AG20443 (cell line): Measurements from ENCODE around the gene ARHGEF40.
A peak's percentile ranks its signal among the peaks of the same experiment; 100 is the strongest.

Experiments used
- DNase-seq: peaks from one replicate; pipeline ENCODE4 v3.0.0; 2012; ENCODE audit warnings: low spot score, mixed read lengths

Gene ARHGEF40

GRCh38 chr14:21070083-21070609, at the start of gene ARHGEF40:
TSS of gene ARHGEF40 (plus strand) at chr14:21070304. CDS start at chr14:21070397, 93 bp downstream.
- DNase-seq = peak; percentile 86

- no peak for DNase-seq
These were observed 49.0 kb upstream of the ARHGEF40 start for GRCh38 chr14:21020977-21021545.

GRCh38 chr14:21022686-21023085, 47.4 kb upstream of the ARHGEF40 start:
- DNase-seq = no peak

GRCh38 chr14:21023174-21023573, 46.9 kb upstream of the ARHGEF40 start:
- DNase-seq = no peak

- no peak for DNase-seq
These were observed 46.1 kb upstream of the ARHGEF40 start for GRCh38 chr14:21023817-21024584.

GRCh38 chr14:21024585-21025370, 45.3 kb upstream of the ARHGEF40 start, which contains the start of gene NDRG2:
TSS of gene NDRG2 (minus strand) at chr14:21025061. CDS start at chr14:21023315, 1,746 bp downstream.
- DNase-seq = peak; percentile 61

- no peak for DNase-seq
These were observed 44.5 kb upstream of the ARHGEF40 start for GRCh38 chr14:21025371-21026273.

- no peak for DNase-seq
These were observed 43.7 kb upstream of the ARHGEF40 start for GRCh38 chr14:21026274-21026987.

- no peak for DNase-seq
These were observed 43.2 kb upstream of the ARHGEF40 start for GRCh38 chr14:21026988-21027315.

GRCh38 chr14:21029917-21030316, 40.2 kb upstream of the ARHGEF40 start, which contains the start of gene TPPP2:
TSS of gene TPPP2 (plus strand) at chr14:21030217. CDS start at chr14:21030582, 365 bp downstream.
- no peak for DNase-seq

GRCh38 chr14:21030531-21030930, 39.6 kb upstream of the ARHGEF40 start:
- DNase-seq = no peak

- no peak for DNase-seq
These were observed 37.6 kb upstream of the ARHGEF40 start for GRCh38 chr14:21032326-21033132.

- no peak for DNase-seq
These were observed 36.9 kb upstream of the ARHGEF40 start for GRCh38 chr14:21033133-21033698.

- no peak for DNase-seq
These were observed 35.4 kb upstream of the ARHGEF40 start, which contains the start of gene RNASE13 for GRCh38 chr14:21034707-21035106. TSS of gene RNASE13 (minus strand) at chr14:21034807. CDS start at chr14:21034288, 519 bp downstream.

GRCh38 chr14:21036751-21037150, 33.4 kb upstream of the ARHGEF40 start:
- DNase-seq = no peak

- DNase-seq = no peak
These were observed 32.9 kb upstream of the ARHGEF40 start for GRCh38 chr14:21037156-21037555.

GRCh38 chr14:21038441-21039422, 31.4 kb upstream of the ARHGEF40 start:
- DNase-seq = peak; percentile 71
